HepG2 (cell line): Measurements from ENCODE around the gene NCOA7. TPM values are rescaled to one million over a fixed set of nuclear protein-coding genes. Genes with fewer than 3 reads are reported as not detected.

Source experiments
- BCL6 ChIP-seq: IDR thresholded peaks from 2 replicates; pipeline ENCODE4 v1.6.1; 2016; ENCODE audit warnings: missing genetic modification reagents, missing compliant biosample characterization
- CBX2 ChIP-seq, 2 experiments: fragments of 200-600 bp in 1 of 2; sonication (generic); formaldehyde crosslinking in 1 of 2; IDR thresholded peaks; 2 replicates each; pipeline versions ENCODE4 v1.7.0 to v1.8.1; 2018 to 2022; ENCODE audit warnings: low read depth in 2 of 2, low read length in 1 of 2, mild to moderate bottlenecking in 1 of 2, missing genetic modification reagents in 1 of 2
- IRX3 ChIP-seq: sonication (generic); formaldehyde crosslinking; IDR thresholded peaks from 2 replicates; pipeline ENCODE4 v1.8.1; 2023; ENCODE audit warnings: mild to moderate bottlenecking, low read depth, missing genetic modification reagents, borderline replicate concordance
- NFRKB ChIP-seq: fragments of 450-650 bp; IDR thresholded peaks from 2 replicates; pipeline ENCODE4 v1.6.1; 2017
- NR2C2 ChIP-seq: sonication (generic); formaldehyde crosslinking; IDR thresholded peaks from 2 replicates; pipeline ENCODE4 v1.4.0; 2020; ENCODE audit warnings: missing genetic modification reagents, mild to moderate bottlenecking, moderate library complexity, borderline replicate concordance
- RARG ChIP-seq: sonication (generic); formaldehyde crosslinking; IDR thresholded peaks from 2 replicates; pipeline ENCODE4 v1.4.0; 2020; ENCODE audit warnings: low read depth, mild to moderate bottlenecking, missing genetic modification reagents
- RFX1 ChIP-seq: fragments of 450-650 bp; IDR thresholded peaks from 2 replicates; pipeline ENCODE4 v1.6.1; 2017
- RFX3 ChIP-seq: IDR thresholded peaks from 2 replicates; pipeline ENCODE4 v1.6.1; 2016; ENCODE audit warnings: missing biosample characterization, missing genetic modification reagents
- SYNCRIP ChIP-seq: fragments of 200-400 bp; formaldehyde crosslinking; IDR thresholded peaks from 2 replicates; pipeline ENCODE4 v1.6.1; 2018; ENCODE audit warnings: mild to moderate bottlenecking, low read depth, low read length; ENCODE audit not compliant: insufficient read depth
- TAF1 ChIP-seq: sonication (generic); formaldehyde crosslinking; IDR thresholded peaks from 2 replicates; pipeline ENCODE4 v1.4.0; 2020; ENCODE audit warnings: missing genetic modification reagents
- TSC22D2 ChIP-seq: sonication (generic); formaldehyde crosslinking; IDR thresholded peaks from 2 replicates; pipeline ENCODE4 v1.5.1; 2020; ENCODE audit warnings: missing genetic modification reagents, mild to moderate bottlenecking, borderline replicate concordance
- ZFP90 ChIP-seq: sonication (generic); formaldehyde crosslinking; IDR thresholded peaks from 2 replicates; pipeline ENCODE4 v1.8.0; 2022; ENCODE audit warnings: missing genetic modification reagents, mild to moderate bottlenecking, inconsistent platforms, borderline replicate concordance
- ZNF460 ChIP-seq: sonication (generic); formaldehyde crosslinking; IDR thresholded peaks from 2 replicates; pipeline ENCODE4 v1.5.1; 2020; ENCODE audit warnings: missing genetic modification reagents, mild to moderate bottlenecking, borderline replicate concordance
- ZNF749 ChIP-seq: sonication (generic); formaldehyde crosslinking; IDR thresholded peaks from 2 replicates; pipeline ENCODE4 v1.8.0; 2022; ENCODE audit warnings: mild to moderate bottlenecking, missing genetic modification reagents, moderate library complexity, borderline replicate concordance
- polyA plus RNA-seq, 8 experiments: library from polyadenylated mRNA; depleted of rRNA in 3 of 8; stranded (reverse) in 7 of 8; unstranded in 1 of 8; fragments of >200 nt; fragmentation: Illumina TruSeq in 4 of 8; extraction: Trizol in 4 of 8; gene quantifications; 2 replicates each; pipeline versions ENCODE4 v1.2.1 to v1.2.3, GENCODE V29; 2011 to 2016; ENCODE audit warnings: low read depth in 4 of 8, missing spikeins in 1 of 8, mixed read lengths in 1 of 8; ENCODE audit not compliant: insufficient read depth in 1 of 8
- total RNA-seq, 5 experiments: library from RNA; depleted of rRNA; stranded (reverse); fragments of >200 nt; fragmentation: Illumina TruSeq; extraction: Trizol; gene quantifications; 2 replicates each; pipeline ENCODE4 v1.2.3, GENCODE V29; 2016; ENCODE audit warnings: low read depth in 1 of 5
- TF ChIP-seq, protein P1 (sequence below): sonication (generic); formaldehyde crosslinking; conservative IDR thresholded peaks from 2 replicates; pipeline ENCODE4 v1.5.0; 2020; ENCODE audit warnings: missing genetic modification reagents
- TF ChIP-seq, protein P2 (sequence below): sonication (generic); formaldehyde crosslinking; IDR thresholded peaks from 2 replicates; pipeline ENCODE4 v1.4.0; 2020; ENCODE audit warnings: missing genetic modification reagents, borderline replicate concordance
- TF ChIP-seq, protein P3 (sequence below): sonication (generic); formaldehyde crosslinking; IDR thresholded peaks from 2 replicates; pipeline ENCODE4 v1.8.1; 2023; ENCODE audit warnings: mild to moderate bottlenecking, missing genetic modification reagents
- TF ChIP-seq, protein P4 (sequence below): sonication (generic); formaldehyde crosslinking; IDR thresholded peaks from 2 replicates; pipeline ENCODE4 v1.4.0; 2020; ENCODE audit warnings: low read depth, mild to moderate bottlenecking, missing genetic modification reagents
- TF ChIP-seq, protein P5 (sequence below): sonication (generic); formaldehyde crosslinking; IDR thresholded peaks from 2 replicates; pipeline ENCODE4 v1.4.0; 2020; ENCODE audit warnings: missing genetic modification reagents

The NCOA7 gene
- total and polyA plus RNA-seq, 2 of the 13 experiments (the other 11 are each of a cell fraction or from before 2014, with no cell fraction given), result 13.6 to 20.8 TPM

DNA sequence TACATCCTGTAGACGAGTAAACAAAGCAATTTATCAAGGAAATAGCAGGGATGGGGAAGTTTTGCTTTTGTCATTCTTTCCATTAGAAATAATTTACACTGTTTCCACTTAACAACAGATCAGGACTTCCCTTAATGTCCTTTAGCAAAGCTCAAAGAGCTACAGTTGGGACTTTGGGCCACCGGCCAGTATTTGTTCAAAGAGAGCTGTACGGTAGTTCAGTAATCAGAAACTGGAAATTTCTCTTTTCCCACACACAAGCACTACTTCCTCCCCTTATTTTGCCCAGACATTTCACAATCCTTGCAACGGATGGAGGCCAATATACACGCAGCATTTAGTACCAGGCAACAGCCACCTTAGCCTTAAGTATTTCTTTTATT lies 153.7 kb downstream of the NCOA7 start (continued):
- TF ChIP-seq IRX3 (CRISPR knock-in tag) (no peak), RFX1 (no peak), BCL6 (CRISPR knock-in tag) (peak; percentile 90), ZNF749 (CRISPR knock-in tag) (no peak), ZFP90 (CRISPR knock-in tag) (no peak), RARG (CRISPR knock-in tag) (no peak), NFRKB (no peak), NR2C2 (no peak), TAF1 (CRISPR knock-in tag) (no peak), RFX3 (CRISPR knock-in tag) (peak; percentile 29; the same call in 1 of the 2 replicates), CBX2 (IDR thresholded peaks at IDR 0.05; ENCODE audit: low read depth, low read length) (no peak), CBX2 (CRISPR knock-in tag; IDR thresholded peaks at IDR 0.05; ENCODE audit: low read depth) (no peak), SYNCRIP (no peak), TSC22D2 (CRISPR knock-in tag) (no peak), ZNF460 (CRISPR knock-in tag) (no peak)
- TF ChIP-seq, protein P1, sequence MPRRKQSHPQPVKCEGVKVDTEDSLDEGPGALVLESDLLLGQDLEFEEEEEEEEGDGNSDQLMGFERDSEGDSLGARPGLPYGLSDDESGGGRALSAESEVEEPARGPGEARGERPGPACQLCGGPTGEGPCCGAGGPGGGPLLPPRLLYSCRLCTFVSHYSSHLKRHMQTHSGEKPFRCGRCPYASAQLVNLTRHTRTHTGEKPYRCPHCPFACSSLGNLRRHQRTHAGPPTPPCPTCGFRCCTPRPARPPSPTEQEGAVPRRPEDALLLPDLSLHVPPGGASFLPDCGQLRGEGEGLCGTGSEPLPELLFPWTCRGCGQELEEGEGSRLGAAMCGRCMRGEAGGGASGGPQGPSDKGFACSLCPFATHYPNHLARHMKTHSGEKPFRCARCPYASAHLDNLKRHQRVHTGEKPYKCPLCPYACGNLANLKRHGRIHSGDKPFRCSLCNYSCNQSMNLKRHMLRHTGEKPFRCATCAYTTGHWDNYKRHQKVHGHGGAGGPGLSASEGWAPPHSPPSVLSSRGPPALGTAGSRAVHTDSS (CRISPR knock-in tag), result no peak
- TF ChIP-seq, protein P2, sequence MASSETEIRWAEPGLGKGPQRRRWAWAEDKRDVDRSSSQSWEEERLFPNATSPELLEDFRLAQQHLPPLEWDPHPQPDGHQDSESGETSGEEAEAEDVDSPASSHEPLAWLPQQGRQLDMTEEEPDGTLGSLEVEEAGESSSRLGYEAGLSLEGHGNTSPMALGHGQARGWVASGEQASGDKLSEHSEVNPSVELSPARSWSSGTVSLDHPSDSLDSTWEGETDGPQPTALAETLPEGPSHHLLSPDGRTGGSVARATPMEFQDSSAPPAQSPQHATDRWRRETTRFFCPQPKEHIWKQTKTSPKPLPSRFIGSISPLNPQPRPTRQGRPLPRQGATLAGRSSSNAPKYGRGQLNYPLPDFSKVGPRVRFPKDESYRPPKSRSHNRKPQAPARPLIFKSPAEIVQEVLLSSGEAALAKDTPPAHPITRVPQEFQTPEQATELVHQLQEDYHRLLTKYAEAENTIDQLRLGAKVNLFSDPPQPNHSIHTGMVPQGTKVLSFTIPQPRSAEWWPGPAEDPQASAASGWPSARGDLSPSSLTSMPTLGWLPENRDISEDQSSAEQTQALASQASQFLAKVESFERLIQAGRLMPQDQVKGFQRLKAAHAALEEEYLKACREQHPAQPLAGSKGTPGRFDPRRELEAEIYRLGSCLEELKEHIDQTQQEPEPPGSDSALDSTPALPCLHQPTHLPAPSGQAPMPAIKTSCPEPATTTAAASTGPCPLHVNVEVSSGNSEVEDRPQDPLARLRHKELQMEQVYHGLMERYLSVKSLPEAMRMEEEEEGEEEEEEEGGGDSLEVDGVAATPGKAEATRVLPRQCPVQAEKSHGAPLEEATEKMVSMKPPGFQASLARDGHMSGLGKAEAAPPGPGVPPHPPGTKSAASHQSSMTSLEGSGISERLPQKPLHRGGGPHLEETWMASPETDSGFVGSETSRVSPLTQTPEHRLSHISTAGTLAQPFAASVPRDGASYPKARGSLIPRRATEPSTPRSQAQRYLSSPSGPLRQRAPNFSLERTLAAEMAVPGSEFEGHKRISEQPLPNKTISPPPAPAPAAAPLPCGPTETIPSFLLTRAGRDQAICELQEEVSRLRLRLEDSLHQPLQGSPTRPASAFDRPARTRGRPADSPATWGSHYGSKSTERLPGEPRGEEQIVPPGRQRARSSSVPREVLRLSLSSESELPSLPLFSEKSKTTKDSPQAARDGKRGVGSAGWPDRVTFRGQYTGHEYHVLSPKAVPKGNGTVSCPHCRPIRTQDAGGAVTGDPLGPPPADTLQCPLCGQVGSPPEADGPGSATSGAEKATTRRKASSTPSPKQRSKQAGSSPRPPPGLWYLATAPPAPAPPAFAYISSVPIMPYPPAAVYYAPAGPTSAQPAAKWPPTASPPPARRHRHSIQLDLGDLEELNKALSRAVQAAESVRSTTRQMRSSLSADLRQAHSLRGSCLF (CRISPR knock-in tag), result no peak
- TF ChIP-seq, protein P3, sequence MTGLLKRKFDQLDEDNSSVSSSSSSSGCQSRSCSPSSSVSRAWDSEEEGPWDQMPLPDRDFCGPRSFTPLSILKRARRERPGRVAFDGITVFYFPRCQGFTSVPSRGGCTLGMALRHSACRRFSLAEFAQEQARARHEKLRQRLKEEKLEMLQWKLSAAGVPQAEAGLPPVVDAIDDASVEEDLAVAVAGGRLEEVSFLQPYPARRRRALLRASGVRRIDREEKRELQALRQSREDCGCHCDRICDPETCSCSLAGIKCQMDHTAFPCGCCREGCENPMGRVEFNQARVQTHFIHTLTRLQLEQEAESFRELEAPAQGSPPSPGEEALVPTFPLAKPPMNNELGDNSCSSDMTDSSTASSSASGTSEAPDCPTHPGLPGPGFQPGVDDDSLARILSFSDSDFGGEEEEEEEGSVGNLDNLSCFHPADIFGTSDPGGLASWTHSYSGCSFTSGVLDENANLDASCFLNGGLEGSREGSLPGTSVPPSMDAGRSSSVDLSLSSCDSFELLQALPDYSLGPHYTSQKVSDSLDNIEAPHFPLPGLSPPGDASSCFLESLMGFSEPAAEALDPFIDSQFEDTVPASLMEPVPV (CRISPR knock-in tag), result no peak
- TF ChIP-seq, protein P4, sequence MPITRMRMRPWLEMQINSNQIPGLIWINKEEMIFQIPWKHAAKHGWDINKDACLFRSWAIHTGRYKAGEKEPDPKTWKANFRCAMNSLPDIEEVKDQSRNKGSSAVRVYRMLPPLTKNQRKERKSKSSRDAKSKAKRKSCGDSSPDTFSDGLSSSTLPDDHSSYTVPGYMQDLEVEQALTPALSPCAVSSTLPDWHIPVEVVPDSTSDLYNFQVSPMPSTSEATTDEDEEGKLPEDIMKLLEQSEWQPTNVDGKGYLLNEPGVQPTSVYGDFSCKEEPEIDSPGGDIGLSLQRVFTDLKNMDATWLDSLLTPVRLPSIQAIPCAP, result no peak
- TF ChIP-seq, protein P5, sequence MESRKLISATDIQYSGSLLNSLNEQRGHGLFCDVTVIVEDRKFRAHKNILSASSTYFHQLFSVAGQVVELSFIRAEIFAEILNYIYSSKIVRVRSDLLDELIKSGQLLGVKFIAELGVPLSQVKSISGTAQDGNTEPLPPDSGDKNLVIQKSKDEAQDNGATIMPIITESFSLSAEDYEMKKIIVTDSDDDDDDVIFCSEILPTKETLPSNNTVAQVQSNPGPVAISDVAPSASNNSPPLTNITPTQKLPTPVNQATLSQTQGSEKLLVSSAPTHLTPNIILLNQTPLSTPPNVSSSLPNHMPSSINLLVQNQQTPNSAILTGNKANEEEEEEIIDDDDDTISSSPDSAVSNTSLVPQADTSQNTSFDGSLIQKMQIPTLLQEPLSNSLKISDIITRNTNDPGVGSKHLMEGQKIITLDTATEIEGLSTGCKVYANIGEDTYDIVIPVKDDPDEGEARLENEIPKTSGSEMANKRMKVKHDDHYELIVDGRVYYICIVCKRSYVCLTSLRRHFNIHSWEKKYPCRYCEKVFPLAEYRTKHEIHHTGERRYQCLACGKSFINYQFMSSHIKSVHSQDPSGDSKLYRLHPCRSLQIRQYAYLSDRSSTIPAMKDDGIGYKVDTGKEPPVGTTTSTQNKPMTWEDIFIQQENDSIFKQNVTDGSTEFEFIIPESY (CRISPR knock-in tag), result peak; percentile 45; the same call in 1 of the 2 replicates
